Testis (tissue), 2 donors: ENCODE data around the gene PLEKHM1.
"Not testable (repeated sequence)": the region's sequence is repeated elsewhere in the genome, so short reads cannot be mapped to it uniquely, and the experiment has no call there.

Experiments used
- CTCF ChIP-seq, 3 experiments: fragments of 450-650 bp in 2 of 3; fragments of 200-600 bp in 1 of 3; sonication (generic) in 1 of 3; IDR thresholded peaks; one replicate each; pipeline ENCODE4 v1.5.1; 2016 to 2019; ENCODE audit warnings: antibody characterized with exemption in 3 of 3, mild to moderate bottlenecking in 2 of 3, moderate library complexity in 1 of 3
- POLR2A ChIP-seq: fragments of 450-650 bp; IDR thresholded peaks from one replicate; pipeline ENCODE4 v1.6.1; 2017; ENCODE audit warnings: antibody characterized with exemption, mild to moderate bottlenecking, moderate library complexity

GRCh38 chr17:45443371-45444260, 46.9 kb downstream of the PLEKHM1 start:
- not testable (repeated sequence) for TF ChIP-seq CTCF (IDR thresholded peaks at IDR 0.05); POLR2A
